Bronchial epithelial cell (primary cell): ENCODE data around the gene TRAPPC3L. TPM values are rescaled to one million over a fixed set of nuclear protein-coding genes. Genes with fewer than 3 reads are reported as not detected.

Experiments used
- DNase-seq: peaks from one replicate; pipeline ENCODE4 v3.0.0-alpha.2; 2010; ENCODE audit warnings: low read depth
- FAIRE-seq: peaks from 2 replicates; lab custom pipeline; 2011; peaks lifted over from hg19 to GRCh38; lab: Jason Lieb, UNC
- H3K27me3 ChIP-seq: 2 replicates; pipeline ENCODE4 v1.5.1; 2011; ENCODE audit warnings: low read length; ENCODE audit not compliant: control insufficient read depth, insufficient read depth
- H3K36me3 ChIP-seq: 2 replicates; pipeline ENCODE4 v1.5.1; 2011; ENCODE audit warnings: low read length; ENCODE audit not compliant: control insufficient read depth, insufficient read depth
- H3K4me3 ChIP-seq: 2 replicates; pipeline ENCODE4 v1.5.1; 2011; ENCODE audit warnings: mild to moderate bottlenecking, low read depth, low read length, control low read depth
- total RNA-seq: library from RNA; depleted of rRNA; stranded (reverse); fragments of >200 nt; gene quantifications from 2 replicates; pipeline ENCODE4 v1.2.1, GENCODE V29; 2014
- TF ChIP-seq, protein P1 (sequence below): IDR thresholded peaks from 2 replicates; pipeline ENCODE4 v1.5.1; 2011; ENCODE audit warnings: mild to moderate bottlenecking, moderate library complexity, low read length, control low read depth, inconsistent platforms; ENCODE audit not compliant: insufficient read depth, severe bottlenecking

Gene TRAPPC3L
- total RNA-seq, 1 donor from 2014 or later, result not detected

DNA sequence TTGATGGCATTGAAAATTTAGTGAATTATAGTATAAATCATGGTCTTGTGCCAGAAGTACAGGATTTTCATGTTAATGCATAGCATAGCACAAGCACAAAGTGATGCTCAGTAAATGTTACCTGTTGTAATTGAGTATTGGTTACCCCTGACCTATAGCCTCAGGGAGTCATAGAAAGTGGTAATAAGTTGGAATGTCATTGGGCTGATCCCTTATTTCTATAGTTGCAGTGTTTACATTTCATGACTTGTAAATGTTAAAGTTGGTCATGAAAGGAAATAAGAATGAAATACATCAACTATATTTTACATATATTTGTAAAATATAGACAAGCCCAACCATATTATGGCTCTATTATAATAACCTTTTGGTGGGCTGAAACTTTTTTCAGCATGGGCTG lies 32.9 kb upstream of the TRAPPC3L start:
- Histone ChIP-seq H3K27me3 (no peaks in the 10 kb centered on the region), H3K4me3 (no peak overlapping the region), H3K36me3 (peaks cover 2% of the 10 kb centered on the region)
- DNase-seq (no peak), FAIRE-seq (no peak)
- TF ChIP-seq, protein P1, sequence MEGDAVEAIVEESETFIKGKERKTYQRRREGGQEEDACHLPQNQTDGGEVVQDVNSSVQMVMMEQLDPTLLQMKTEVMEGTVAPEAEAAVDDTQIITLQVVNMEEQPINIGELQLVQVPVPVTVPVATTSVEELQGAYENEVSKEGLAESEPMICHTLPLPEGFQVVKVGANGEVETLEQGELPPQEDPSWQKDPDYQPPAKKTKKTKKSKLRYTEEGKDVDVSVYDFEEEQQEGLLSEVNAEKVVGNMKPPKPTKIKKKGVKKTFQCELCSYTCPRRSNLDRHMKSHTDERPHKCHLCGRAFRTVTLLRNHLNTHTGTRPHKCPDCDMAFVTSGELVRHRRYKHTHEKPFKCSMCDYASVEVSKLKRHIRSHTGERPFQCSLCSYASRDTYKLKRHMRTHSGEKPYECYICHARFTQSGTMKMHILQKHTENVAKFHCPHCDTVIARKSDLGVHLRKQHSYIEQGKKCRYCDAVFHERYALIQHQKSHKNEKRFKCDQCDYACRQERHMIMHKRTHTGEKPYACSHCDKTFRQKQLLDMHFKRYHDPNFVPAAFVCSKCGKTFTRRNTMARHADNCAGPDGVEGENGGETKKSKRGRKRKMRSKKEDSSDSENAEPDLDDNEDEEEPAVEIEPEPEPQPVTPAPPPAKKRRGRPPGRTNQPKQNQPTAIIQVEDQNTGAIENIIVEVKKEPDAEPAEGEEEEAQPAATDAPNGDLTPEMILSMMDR, result no peak

DNA sequence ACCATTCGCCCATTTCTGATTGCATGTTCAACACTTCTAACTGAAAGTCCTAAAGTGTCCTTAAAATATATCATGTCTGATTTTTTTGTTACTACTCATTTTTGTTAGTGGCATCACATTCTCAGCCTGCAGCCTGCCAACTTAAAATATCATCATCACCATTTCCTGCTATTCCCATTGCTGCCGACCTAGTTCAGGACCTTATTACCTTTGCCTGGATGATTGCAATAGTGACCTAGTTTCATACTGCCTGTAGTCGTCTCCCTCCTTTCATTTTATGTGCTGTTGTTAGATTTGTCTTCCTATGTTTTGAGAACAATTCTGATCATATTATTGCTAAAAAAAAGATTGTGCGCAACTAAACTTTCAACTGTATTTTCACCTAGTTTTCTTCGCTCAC lies 32.0 kb upstream of the TRAPPC3L start:
- Histone ChIP-seq H3K36me3 (peaks cover 1% of the 10 kb centered on the region), H3K4me3 (no peak overlapping the region), H3K27me3 (no peaks in the 10 kb centered on the region)
- DNase-seq (no peak), FAIRE-seq (no peak)
- TF ChIP-seq, protein P1, result no peak

DNA sequence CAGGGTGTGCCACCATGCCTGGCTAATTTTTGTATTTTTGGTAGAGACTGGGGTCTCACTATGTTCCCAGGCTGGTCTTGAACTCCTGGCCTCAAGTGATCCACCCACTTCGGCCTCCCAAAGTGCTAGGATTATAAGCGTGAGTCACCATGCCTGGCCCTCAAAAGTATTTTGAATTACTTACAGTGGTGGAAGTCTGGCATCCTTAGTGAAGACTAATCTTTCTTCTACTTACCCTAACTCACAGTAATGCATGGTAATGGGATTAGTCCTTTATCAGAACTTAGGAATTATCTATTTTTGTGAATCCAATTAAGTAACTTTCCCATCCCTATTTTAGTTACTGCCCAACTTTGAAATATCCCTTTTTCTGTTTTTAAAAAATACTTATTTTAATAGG lies 29.7 kb upstream of the TRAPPC3L start:
- Histone ChIP-seq H3K4me3 (no peak overlapping the region), H3K36me3 (peaks cover 1% of the 10 kb centered on the region), H3K27me3 (no peaks in the 10 kb centered on the region)
- TF ChIP-seq, protein P1, result no peak
- FAIRE-seq (no peak), DNase-seq (no peak)

DNA sequence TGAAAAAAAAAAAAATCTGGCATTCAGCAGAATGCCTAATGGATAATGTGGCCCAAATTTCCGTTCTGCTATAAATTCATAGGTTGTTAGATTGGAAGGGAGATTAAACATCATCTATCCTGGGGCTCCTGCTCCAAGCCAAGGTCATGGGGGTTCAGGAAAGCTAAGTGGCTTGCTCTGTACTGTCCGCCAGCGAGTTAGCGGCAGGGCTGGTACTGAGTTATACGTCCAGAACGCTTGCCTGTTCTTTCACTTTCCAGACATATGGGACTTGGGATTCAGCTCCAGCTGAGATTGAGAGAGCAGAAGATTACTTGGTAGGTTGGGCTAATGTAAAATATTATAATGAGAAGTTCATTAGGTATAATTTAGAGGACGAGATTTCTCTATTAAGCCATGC lies 26.7 kb upstream of the TRAPPC3L start:
- TF ChIP-seq, protein P1, result no peak
- H3K4me3 ChIP-seq, result peak overlapping the region; percentile 81
- peaks cover 1% of the 10 kb centered on the region for H3K36me3 ChIP-seq
- H3K27me3 ChIP-seq, result no peaks in the 10 kb centered on the region
- DNase-seq, result peak; percentile 31
- no peak for FAIRE-seq

DNA sequence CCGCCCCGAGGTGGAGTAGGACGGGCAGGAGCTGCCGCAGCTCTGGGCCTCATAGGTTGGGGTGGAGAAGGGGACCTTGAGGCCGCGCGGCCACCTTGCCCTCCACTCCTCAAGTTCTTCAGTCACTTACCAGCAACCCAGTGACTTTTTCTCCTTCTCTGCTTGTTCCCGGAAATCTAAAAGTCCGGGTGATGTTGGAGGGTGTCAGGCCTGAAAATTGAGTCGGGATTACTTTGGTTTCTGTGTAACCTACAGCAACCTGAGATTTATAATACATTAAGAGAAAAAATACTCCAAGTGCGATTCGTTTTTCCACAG lies 26.2 kb upstream of the TRAPPC3L start:
- Histone ChIP-seq H3K36me3 (peaks cover 1% of the 10 kb centered on the region), H3K27me3 (no peaks in the 10 kb centered on the region), H3K4me3 (peak overlapping the region; percentile 81)
- no peak for DNase-seq
- TF ChIP-seq, protein P1, result no peak
- FAIRE-seq, result no peak

DNA sequence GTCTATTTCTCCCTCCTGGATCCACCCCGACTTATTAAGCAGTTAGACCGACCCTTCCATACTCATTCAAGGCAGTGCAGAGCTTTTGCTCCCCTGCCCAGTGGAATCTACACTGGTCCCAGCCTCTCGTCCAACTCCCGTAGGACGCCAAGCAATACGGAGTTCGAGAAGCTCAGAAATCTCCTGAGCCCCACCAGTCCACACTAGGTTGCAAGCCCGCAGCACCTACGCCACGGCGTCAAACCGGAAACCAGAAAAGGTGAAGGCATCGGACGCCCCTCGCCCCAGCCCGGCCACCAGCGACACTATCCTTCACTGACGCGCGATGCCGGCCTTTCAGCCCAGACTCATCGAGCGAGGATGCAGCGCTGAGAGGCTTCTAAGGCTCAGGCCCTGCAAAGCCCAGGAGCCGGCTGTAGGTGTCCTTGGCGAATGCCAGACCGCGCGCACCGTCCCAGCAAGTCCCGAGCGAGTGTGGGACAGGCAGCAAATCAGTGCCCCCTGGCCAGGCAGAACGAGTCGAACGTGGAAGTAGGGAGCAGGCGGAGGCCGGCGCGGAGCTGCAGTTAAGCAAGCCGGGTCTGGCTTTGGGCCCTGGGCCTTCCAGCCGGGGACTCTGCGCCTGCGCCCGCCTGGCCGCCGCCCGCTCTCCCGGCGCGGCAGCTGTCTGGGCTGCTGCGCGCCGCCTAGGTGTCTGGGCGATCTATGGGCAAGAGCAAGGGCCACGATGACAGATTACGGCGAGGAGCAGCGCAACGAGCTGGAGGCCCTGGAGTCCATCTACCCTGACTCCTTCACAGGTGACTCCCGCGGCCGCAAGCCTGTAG lies 25.6 kb upstream of the TRAPPC3L start, which contains the start of gene RWDD1:
TSS of gene RWDD1 (plus strand) at position 649 of the 827 bp plus-strand sequence. CDS start at position 728, 79 bp downstream.
- FAIRE-seq (no peak), DNase-seq (peak; percentile 95)
- H3K36me3 ChIP-seq, result peaks cover 1% of the 10 kb centered on the region
- TF ChIP-seq, protein P1, result peak; percentile 27
- peak within 1 kb of the TSS; percentile 81 for H3K4me3 ChIP-seq
- H3K27me3 ChIP-seq, result no peaks in the 10 kb centered on the region
